HepG2 (cell line): Measurements from ENCODE around the gene GGA3. TPM values are rescaled to one million over a fixed set of nuclear protein-coding genes. Genes with fewer than 3 reads are reported as not detected.

Experiments
- CREBL2 ChIP-seq: sonication (generic); formaldehyde crosslinking; IDR thresholded peaks from 2 replicates; pipeline ENCODE4 v1.8.1; 2023; ENCODE audit warnings: missing genetic modification reagents, mild to moderate bottlenecking, borderline replicate concordance
- KLF13 ChIP-seq: sonication (generic); formaldehyde crosslinking; IDR thresholded peaks from 2 replicates; pipeline ENCODE4 v1.4.0; 2020; ENCODE audit warnings: mild to moderate bottlenecking, missing genetic modification reagents
- NR2C2 ChIP-seq: sonication (generic); formaldehyde crosslinking; IDR thresholded peaks from 2 replicates; pipeline ENCODE4 v1.4.0; 2020; ENCODE audit warnings: missing genetic modification reagents, mild to moderate bottlenecking, moderate library complexity, borderline replicate concordance
- PREB ChIP-seq: sonication (generic); formaldehyde crosslinking; IDR thresholded peaks from 2 replicates; pipeline ENCODE4 v1.4.0; 2020; ENCODE audit warnings: missing genetic modification reagents
- RAD21 ChIP-seq: fragments of 450-650 bp; formaldehyde crosslinking; IDR thresholded peaks from 2 replicates; pipeline ENCODE4 v1.5.0; 2020; ENCODE audit warnings: mild to moderate bottlenecking
- SNAPC4 ChIP-seq: sonication (generic); formaldehyde crosslinking; IDR thresholded peaks from 2 replicates; pipeline ENCODE4 v1.4.0; 2020; ENCODE audit warnings: mild to moderate bottlenecking, missing genetic modification reagents
- TIGD3 ChIP-seq: sonication (generic); formaldehyde crosslinking; IDR thresholded peaks from 2 replicates; pipeline ENCODE4 v1.5.1; 2020; ENCODE audit warnings: mild to moderate bottlenecking, missing genetic modification reagents, borderline replicate concordance
- ZBTB42 ChIP-seq: sonication (generic); formaldehyde crosslinking; IDR thresholded peaks from 2 replicates; pipeline ENCODE4 v1.5.0; 2020; ENCODE audit warnings: mild to moderate bottlenecking, missing genetic modification reagents
- ZNF337 ChIP-seq: sonication (generic); formaldehyde crosslinking; IDR thresholded peaks from 2 replicates; pipeline ENCODE4 v1.5.1; 2020; ENCODE audit warnings: missing genetic modification reagents, low read depth, mild to moderate bottlenecking, borderline replicate concordance
- ZNF383 ChIP-seq: sonication (generic); formaldehyde crosslinking; IDR thresholded peaks from 2 replicates; pipeline ENCODE4 v1.4.0; 2020; ENCODE audit warnings: missing genetic modification reagents, mild to moderate bottlenecking, borderline replicate concordance
- ZNF552 ChIP-seq: sonication (generic); formaldehyde crosslinking; IDR thresholded peaks from 2 replicates; pipeline ENCODE4 v1.9.0; 2022; ENCODE audit warnings: missing genetic modification reagents, mild to moderate bottlenecking, borderline replicate concordance
- ZNF564 ChIP-seq: sonication (generic); formaldehyde crosslinking; IDR thresholded peaks from 2 replicates; pipeline ENCODE4 v1.8.1; 2023; ENCODE audit warnings: mild to moderate bottlenecking, missing genetic modification reagents
- polyA plus RNA-seq, 8 experiments: library from polyadenylated mRNA; depleted of rRNA in 3 of 8; stranded (reverse) in 7 of 8; unstranded in 1 of 8; fragments of >200 nt; fragmentation: Illumina TruSeq in 4 of 8; extraction: Trizol in 4 of 8; gene quantifications; 2 replicates each; pipeline versions ENCODE4 v1.2.1 to v1.2.3, GENCODE V29; 2011 to 2016; ENCODE audit warnings: low read depth in 4 of 8, missing spikeins in 1 of 8, mixed read lengths in 1 of 8; ENCODE audit not compliant: insufficient read depth in 1 of 8
- total RNA-seq, 5 experiments: library from RNA; depleted of rRNA; stranded (reverse); fragments of >200 nt; fragmentation: Illumina TruSeq; extraction: Trizol; gene quantifications; 2 replicates each; pipeline ENCODE4 v1.2.3, GENCODE V29; 2016; ENCODE audit warnings: low read depth in 1 of 5
- TF ChIP-seq, protein P1 (sequence below): sonication (generic); formaldehyde crosslinking; IDR thresholded peaks from 2 replicates; pipeline ENCODE4 v1.5.1; 2020; ENCODE audit warnings: missing genetic modification reagents, mild to moderate bottlenecking, borderline replicate concordance
- TF ChIP-seq, protein P2 (sequence below): sonication (generic); formaldehyde crosslinking; IDR thresholded peaks from 2 replicates; pipeline ENCODE4 v1.8.0; 2023; ENCODE audit warnings: mild to moderate bottlenecking, missing genetic modification reagents
- TF ChIP-seq, protein P3 (sequence below): sonication (generic); formaldehyde crosslinking; conservative IDR thresholded peaks from 2 replicates; pipeline ENCODE4 v1.4.0; 2020; ENCODE audit warnings: missing genetic modification reagents

The GGA3 gene
- total and polyA plus RNA-seq, 2 of the 13 experiments (the other 11 are each of a cell fraction or from before 2014, with no cell fraction given): 28.4 to 43.7 TPM

DNA sequence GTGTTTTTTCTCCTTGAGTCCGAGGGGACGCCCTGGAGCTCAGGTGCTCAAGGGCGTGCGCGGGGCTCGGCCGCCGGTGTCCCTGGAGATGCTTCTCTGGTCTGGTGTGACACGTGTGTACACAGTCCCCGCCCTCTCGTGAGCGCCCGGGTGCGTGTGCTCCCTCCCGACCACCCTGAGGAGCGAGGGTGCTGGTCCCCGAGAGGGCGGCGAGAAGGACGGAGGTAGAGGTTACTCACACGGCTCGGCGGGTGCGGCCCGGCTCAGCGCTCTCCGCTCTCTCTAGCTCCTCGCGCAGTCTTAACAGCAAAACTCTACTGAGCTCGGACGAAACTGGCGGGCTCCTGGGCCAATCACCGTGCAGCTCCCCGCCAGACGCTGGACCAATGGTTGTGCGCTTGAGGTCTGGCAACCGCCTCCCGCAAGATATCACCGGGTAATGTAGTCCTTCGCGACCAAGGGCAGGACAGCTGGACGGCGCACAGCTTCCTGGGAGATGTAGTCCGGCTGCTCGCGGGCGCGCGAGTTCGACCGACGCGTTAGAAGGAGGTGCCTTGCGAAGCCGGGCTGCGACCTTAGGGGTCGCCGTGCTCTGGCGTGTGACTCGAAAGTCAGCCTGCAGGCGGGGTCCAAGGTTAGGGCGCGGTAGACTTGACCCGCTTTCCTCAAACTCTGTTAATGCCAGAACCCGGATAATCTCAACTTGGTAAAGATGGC lies 27.9 kb upstream of the GGA3 start, which contains the start of gene SLC25A19 (continued):
- TF ChIP-seq TIGD3: no peak
- TF ChIP-seq, protein P1, sequence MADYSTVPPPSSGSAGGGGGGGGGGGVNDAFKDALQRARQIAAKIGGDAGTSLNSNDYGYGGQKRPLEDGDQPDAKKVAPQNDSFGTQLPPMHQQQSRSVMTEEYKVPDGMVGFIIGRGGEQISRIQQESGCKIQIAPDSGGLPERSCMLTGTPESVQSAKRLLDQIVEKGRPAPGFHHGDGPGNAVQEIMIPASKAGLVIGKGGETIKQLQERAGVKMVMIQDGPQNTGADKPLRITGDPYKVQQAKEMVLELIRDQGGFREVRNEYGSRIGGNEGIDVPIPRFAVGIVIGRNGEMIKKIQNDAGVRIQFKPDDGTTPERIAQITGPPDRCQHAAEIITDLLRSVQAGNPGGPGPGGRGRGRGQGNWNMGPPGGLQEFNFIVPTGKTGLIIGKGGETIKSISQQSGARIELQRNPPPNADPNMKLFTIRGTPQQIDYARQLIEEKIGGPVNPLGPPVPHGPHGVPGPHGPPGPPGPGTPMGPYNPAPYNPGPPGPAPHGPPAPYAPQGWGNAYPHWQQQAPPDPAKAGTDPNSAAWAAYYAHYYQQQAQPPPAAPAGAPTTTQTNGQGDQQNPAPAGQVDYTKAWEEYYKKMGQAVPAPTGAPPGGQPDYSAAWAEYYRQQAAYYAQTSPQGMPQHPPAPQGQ (CRISPR knock-in tag): no peak
- TF ChIP-seq KLF13 (CRISPR knock-in tag): no peak
- peak; percentile 79; the same call in 1 of the 2 replicates for TF ChIP-seq ZNF564 (CRISPR knock-in tag)
- no peak for TF ChIP-seq SNAPC4 (CRISPR knock-in tag)
- 0 out of 2 replicates have a peak, but pooled peaks have one; percentile 8 for TF ChIP-seq PREB (CRISPR knock-in tag)
- TF ChIP-seq ZNF337 (CRISPR knock-in tag): peak; percentile 25; the same call in 1 of the 2 replicates
- TF ChIP-seq, protein P2, sequence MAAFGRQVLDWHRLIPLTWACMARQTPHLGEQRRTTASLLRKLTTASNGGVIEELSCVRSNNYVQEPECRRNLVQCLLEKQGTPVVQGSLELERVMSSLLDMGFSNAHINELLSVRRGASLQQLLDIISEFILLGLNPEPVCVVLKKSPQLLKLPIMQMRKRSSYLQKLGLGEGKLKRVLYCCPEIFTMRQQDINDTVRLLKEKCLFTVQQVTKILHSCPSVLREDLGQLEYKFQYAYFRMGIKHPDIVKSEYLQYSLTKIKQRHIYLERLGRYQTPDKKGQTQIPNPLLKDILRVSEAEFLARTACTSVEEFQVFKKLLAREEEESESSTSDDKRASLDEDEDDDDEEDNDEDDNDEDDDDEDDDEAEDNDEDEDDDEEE: 0 out of 2 replicates have a peak, but pooled peaks have one; percentile 81
- no peak for TF ChIP-seq CREBL2 (CRISPR knock-in tag)
- TF ChIP-seq ZNF383 (CRISPR knock-in tag): peak; percentile 76; the same call in 1 of the 2 replicates
- no peak for TF ChIP-seq ZBTB42 (CRISPR knock-in tag)
- TF ChIP-seq RAD21 (CRISPR knock-in tag): peak; percentile 77
- TF ChIP-seq, protein P3, sequence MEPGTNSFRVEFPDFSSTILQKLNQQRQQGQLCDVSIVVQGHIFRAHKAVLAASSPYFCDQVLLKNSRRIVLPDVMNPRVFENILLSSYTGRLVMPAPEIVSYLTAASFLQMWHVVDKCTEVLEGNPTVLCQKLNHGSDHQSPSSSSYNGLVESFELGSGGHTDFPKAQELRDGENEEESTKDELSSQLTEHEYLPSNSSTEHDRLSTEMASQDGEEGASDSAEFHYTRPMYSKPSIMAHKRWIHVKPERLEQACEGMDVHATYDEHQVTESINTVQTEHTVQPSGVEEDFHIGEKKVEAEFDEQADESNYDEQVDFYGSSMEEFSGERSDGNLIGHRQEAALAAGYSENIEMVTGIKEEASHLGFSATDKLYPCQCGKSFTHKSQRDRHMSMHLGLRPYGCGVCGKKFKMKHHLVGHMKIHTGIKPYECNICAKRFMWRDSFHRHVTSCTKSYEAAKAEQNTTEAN (CRISPR knock-in tag): no peak
- peak; percentile 93 for TF ChIP-seq NR2C2 (CRISPR knock-in tag)
- no peak for TF ChIP-seq ZNF552 (CRISPR knock-in tag)
